ENCODE data around the gene DNAI2.

DNA sequence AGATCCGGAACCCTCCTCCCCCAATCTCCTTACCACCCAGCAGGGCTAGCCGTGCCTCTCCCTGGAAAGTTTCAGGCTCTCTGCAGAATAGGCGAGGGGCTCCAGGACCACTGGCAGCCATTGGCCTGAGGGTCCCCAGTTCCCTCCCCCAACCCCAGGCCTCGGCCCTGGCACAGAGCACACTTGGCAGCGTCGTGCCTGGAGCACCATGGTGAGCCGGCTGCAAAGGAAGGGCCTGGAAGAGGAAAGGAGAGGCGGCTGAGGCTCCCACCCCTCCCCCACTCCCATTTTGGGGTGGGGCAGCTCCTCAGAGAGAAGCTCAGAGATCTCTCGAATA lies 88.0 kb downstream of the DNAI2 start:
- TF ChIP-seq, protein P1, sequence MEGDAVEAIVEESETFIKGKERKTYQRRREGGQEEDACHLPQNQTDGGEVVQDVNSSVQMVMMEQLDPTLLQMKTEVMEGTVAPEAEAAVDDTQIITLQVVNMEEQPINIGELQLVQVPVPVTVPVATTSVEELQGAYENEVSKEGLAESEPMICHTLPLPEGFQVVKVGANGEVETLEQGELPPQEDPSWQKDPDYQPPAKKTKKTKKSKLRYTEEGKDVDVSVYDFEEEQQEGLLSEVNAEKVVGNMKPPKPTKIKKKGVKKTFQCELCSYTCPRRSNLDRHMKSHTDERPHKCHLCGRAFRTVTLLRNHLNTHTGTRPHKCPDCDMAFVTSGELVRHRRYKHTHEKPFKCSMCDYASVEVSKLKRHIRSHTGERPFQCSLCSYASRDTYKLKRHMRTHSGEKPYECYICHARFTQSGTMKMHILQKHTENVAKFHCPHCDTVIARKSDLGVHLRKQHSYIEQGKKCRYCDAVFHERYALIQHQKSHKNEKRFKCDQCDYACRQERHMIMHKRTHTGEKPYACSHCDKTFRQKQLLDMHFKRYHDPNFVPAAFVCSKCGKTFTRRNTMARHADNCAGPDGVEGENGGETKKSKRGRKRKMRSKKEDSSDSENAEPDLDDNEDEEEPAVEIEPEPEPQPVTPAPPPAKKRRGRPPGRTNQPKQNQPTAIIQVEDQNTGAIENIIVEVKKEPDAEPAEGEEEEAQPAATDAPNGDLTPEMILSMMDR (IDR thresholded peaks at IDR 0.05), result no peak
- no peak for TF ChIP-seq POLR2A (IDR thresholded peaks at IDR 0.05)
- no peak for TF ChIP-seq POLR2AphosphoS5 (IDR thresholded peaks at IDR 0.05)

Measured in sigmoid colon (tissue), 4 donors.